ENCODE results near the gene TYW1B. TPM values are rescaled to one million over a fixed set of nuclear protein-coding genes. Genes with fewer than 3 reads are reported as not detected.
"Not testable (repeated sequence)": the region's sequence is repeated elsewhere in the genome, so short reads cannot be mapped to it uniquely, and the experiment has no call there.

TYW1B gene
- total RNA-seq, 2 donors from 2014 or later, result 2.1 to 2.8 TPM

DNA sequence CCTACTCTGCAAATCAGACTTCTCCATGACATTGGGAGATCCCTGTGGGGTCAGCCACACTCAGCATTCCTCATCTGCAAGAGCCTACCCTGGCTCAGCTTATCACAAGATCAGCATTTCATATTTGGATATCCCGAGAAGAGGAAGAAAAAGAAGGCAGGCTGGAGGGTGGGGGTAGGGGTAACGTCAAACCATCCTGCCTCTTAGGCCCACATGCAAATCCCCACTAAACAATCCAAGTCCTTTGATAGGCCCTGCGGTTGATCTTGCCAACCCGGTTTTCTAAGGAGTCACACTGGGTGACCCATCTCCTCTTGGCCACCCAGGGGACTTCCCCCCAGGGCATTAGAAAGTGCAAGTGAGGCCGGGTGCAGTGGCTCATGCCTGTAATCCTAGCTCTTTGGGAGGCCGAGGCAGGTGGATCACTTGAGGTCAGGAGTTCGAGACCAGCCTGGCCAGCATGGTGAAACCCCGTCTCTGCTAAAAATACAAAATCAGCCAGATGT, 287.8 kb downstream of the TYW1B start:
- Mint-ChIP-seq H3K27ac (no peak overlapping the region), H3K36me3 (no peaks in the 10 kb centered on the region), H3K9me3 (no peaks in the 10 kb centered on the region)
- ATAC-seq, result no peak
- DNase-seq (ENCODE audit: low spot score in 2 of 2), result no peak

DNA sequence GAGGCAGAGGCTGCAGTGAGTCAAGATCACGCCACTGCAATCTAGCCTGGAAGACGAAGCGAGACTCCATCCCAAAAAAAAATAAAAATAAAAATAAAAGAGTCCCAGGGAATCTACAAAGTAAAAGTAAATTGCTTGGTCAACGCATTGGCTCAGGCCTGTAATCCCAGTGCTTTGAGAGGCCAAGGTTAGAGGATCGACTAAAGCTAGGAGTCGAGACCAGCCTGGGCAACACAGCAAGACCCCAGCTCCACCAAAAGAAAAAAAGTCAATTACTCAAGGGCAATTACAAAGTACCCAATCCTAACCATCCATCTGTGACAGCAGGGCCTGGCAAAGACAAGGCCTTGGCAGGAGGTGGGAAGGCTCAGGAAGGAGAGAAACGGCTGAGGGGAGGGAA, 288.3 kb downstream of the TYW1B start:
- no peaks in the 10 kb centered on the region for H3K9me3 Mint-ChIP-seq
- no peak for DNase-seq (ENCODE audit: low spot score in 2 of 2)

DNA sequence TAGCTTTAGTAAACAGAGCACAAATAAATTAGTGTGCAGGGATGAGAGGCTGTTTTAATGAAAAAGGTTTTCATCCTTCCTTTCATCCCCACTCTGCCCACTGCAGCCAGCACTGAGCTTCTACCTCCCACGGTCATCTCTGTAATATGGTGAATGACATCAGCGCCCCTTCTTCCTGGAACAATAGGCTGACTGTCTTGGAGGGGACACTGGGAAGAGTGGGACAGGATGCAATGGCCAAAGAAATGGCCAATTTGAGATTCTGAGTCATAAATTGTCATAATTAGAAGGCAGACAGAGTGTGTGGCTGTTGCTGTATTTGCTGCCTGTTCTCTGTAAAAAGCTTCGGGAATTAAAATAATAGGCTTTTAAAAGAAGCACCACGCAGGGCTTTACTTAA, 289.1 kb downstream of the TYW1B start:
- no peak for DNase-seq (ENCODE audit: low spot score in 2 of 2)
- Mint-ChIP-seq H3K27ac (no peak overlapping the region), H3K9me3 (no peaks in the 10 kb centered on the region), H3K36me3 (no peaks in the 10 kb centered on the region)
- no peak for ATAC-seq

More for the DNA sequence above, 288.3 kb downstream of the TYW1B start:
- H3K36me3 Mint-ChIP-seq, result no peaks in the 10 kb centered on the region
- ATAC-seq, result no peak
- no peak overlapping the region for H3K27ac Mint-ChIP-seq

DNA sequence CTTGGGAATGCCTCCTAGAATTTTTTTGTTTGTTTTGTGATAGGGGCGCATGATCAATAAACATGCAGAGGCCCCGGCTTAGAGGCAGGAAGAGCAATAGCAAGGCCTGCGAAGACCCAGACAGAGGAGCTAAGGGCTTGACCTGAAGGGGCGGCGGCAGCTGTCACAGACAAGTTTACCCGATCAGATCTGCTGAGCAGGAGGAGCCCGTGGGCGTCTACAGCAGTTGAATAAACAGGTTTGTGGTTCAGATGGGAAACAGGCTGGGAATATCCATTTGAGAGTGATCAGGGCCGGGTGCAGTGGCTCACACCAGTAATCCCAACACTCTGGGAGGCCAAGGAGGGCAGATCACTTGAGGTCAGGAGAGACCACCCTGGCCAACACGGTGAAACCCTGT, 289.9 kb downstream of the TYW1B start:
- Mint-ChIP-seq H3K27ac (peak overlapping the region in 1 of 2 donors; percentile 50), H3K9me3 (no peaks in the 10 kb centered on the region), H3K36me3 (no peaks in the 10 kb centered on the region)
- ATAC-seq (no peak), DNase-seq (ENCODE audit: low spot score in 2 of 2) (no peak)

DNA sequence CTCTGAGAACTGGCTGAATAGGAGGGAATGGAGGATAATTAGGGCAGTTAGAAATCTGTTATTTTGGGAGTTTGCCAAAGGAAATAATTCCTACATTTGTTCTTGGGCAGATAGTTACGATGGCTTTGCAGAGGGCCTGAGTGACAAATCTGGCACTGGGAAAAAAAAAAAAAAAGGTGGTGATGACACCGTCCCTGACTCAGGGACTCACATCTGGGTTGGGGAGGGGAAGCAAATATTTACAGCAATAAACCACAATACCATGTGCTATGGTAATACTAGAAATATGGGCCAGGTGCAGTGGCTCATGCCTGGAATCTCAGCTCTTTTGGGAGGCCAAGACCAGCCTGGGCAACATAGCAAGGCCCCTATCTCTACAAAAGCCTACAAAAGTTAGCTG, 292.0 kb downstream of the TYW1B start:
- not testable (repeated sequence) for H3K27ac Mint-ChIP-seq; ATAC-seq; DNase-seq (ENCODE audit: low spot score in 2 of 2); H3K9me3 Mint-ChIP-seq; H3K36me3 Mint-ChIP-seq

DNA sequence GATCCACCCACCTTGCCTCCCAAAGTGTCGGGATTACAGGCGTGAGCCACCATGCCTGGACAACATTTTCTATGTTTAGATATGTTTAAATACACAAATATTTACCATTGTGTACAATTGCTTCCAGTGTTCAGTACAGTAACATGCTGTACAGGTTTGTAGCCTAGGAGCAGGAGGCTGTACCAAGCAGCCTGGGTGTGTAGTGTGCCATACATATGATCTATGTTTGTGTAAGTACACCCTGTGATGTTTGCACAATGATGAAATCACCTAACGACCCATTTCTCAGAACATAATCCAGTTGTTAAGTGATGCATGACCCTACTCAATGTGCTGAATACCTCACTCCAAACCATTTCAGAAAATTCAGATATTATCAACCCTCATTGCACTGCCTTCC, 297.0 kb downstream of the TYW1B start:
- not testable (repeated sequence) for H3K27ac Mint-ChIP-seq; DNase-seq (ENCODE audit: low spot score in 2 of 2); H3K9me3 Mint-ChIP-seq; ATAC-seq; H3K36me3 Mint-ChIP-seq

Other genes with a start within 250 kb of the TYW1B start
- gene POM121, start 96.9 kb upstream of the TYW1B start, total RNA-seq, result 10 to 100 TPM; 48.7 to 85.7 TPM
- 1 to 10 TPM; 1.0 to 1.1 TPM for gene TRIM74, start 141.3 kb upstream of the TYW1B start, total RNA-seq
- not detected for gene SPDYE8, start 201.6 kb upstream of the TYW1B start, total RNA-seq
- not detected for gene SPDYE11, start 229.7 kb upstream of the TYW1B start, total RNA-seq

Data from activated naive CD4-positive, alpha-beta T cell treated with anti-CD3 and anti-CD28 coated beads, Interleukin-2, amount 50 U/mL, for 72 hours (primary cell).